Peyer's patch (tissue), 4 donors: Measurements from ENCODE around the gene SRCIN1.
"Not testable (repeated sequence)": the region's sequence is repeated elsewhere in the genome, so short reads cannot be mapped to it uniquely, and the experiment has no call there.

Experiments
- POLR2A ChIP-seq, 2 donors: fragments of 450-650 bp; IDR thresholded peaks; one replicate each; pipeline ENCODE4 v1.5.1; 2017; ENCODE audit warnings: antibody characterized with exemption in 2 of 2, mild to moderate bottlenecking in 2 of 2, moderate library complexity in 2 of 2
- TF ChIP-seq, protein P1 (sequence below), 6 experiments: fragments of 450-650 bp in 4 of 6; fragments of 200-600 bp in 2 of 6; sonication (generic) in 1 of 6; IDR thresholded peaks; one replicate each; pipeline ENCODE4 v1.5.1; 2017 to 2019; ENCODE audit warnings: antibody characterized with exemption in 6 of 6, mild to moderate bottlenecking in 3 of 6, moderate library complexity in 1 of 6

DNA sequence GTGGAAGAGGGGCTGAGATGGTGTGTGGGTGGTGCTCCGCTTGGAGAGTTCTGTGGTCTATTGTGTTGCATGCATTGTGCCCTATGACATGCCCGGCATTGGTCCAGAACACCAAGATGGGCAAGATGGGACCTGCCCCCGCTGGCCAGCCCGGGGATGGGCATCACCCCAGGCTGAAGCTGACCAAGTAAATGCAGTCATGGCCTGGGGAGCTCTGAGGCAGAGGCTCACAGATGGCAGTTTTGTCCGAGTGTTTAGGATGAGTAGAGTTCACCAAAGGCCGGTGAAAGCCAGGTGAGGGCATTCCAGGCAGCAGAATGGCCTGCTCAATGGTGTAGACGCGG lies 123.1 kb downstream of the SRCIN1 start:
- TF ChIP-seq, protein P1, sequence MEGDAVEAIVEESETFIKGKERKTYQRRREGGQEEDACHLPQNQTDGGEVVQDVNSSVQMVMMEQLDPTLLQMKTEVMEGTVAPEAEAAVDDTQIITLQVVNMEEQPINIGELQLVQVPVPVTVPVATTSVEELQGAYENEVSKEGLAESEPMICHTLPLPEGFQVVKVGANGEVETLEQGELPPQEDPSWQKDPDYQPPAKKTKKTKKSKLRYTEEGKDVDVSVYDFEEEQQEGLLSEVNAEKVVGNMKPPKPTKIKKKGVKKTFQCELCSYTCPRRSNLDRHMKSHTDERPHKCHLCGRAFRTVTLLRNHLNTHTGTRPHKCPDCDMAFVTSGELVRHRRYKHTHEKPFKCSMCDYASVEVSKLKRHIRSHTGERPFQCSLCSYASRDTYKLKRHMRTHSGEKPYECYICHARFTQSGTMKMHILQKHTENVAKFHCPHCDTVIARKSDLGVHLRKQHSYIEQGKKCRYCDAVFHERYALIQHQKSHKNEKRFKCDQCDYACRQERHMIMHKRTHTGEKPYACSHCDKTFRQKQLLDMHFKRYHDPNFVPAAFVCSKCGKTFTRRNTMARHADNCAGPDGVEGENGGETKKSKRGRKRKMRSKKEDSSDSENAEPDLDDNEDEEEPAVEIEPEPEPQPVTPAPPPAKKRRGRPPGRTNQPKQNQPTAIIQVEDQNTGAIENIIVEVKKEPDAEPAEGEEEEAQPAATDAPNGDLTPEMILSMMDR (IDR thresholded peaks at IDR 0.05): not testable (repeated sequence)
- TF ChIP-seq POLR2A (IDR thresholded peaks at IDR 0.05): not testable (repeated sequence)
